Activated naive CD8-positive, alpha-beta T cell treated with anti-CD3 and anti-CD28 coated beads for 36 hours (primary cell): ENCODE measurements around the gene PKNOX1. TPM values are rescaled to one million over a fixed set of nuclear protein-coding genes. Genes with fewer than 3 reads are reported as not detected.
"Not testable (repeated sequence)": the region's sequence is repeated elsewhere in the genome, so short reads cannot be mapped to it uniquely, and the experiment has no call there.

Source experiments
- DNase-seq: peaks from one replicate; pipeline ENCODE4 v3.0.0; 2021
- H3K27ac Mint-ChIP-seq: one replicate; pipeline ENCODE4 v1.8.0; 2022; ENCODE audit warnings: mild to moderate bottlenecking, moderate library complexity, mixed read lengths
- H3K27me3 Mint-ChIP-seq: one replicate; pipeline ENCODE4 v1.8.0; 2022; ENCODE audit warnings: mild to moderate bottlenecking, mixed read lengths
- H3K36me3 Mint-ChIP-seq: one replicate; pipeline ENCODE4 v1.8.0; 2021; ENCODE audit warnings: mild to moderate bottlenecking, mixed read lengths
- H3K4me1 Mint-ChIP-seq: one replicate; pipeline ENCODE4 v1.8.0; 2021; ENCODE audit warnings: mixed read lengths
- H3K4me3 Mint-ChIP-seq: one replicate; pipeline ENCODE4 v1.8.0; 2022; ENCODE audit warnings: mild to moderate bottlenecking, moderate library complexity, mixed read lengths
- H3K9me3 Mint-ChIP-seq: one replicate; pipeline ENCODE4 v1.8.0; 2022; ENCODE audit warnings: mixed read lengths
- total RNA-seq, 2 experiments: library from RNA; stranded (reverse); gene quantifications; one replicate each; pipeline ENCODE4 v1.2.3, GENCODE V29; 2021

The PKNOX1 gene
- total RNA-seq, 2 experiments from 2014 or later: 17.8 to 18.5 TPM

- H3K27me3 Mint-ChIP-seq, H3K27ac Mint-ChIP-seq, H3K9me3 Mint-ChIP-seq, DNase-seq, H3K4me1 Mint-ChIP-seq, H3K36me3 Mint-ChIP-seq, H3K4me3 Mint-ChIP-seq: not testable (repeated sequence)
These were observed 63.7 kb downstream of the PKNOX1 start for GRCh38 chr21:43037918-43038658.

GRCh38 chr21:43038659-43039044 lies 64.3 kb downstream of the PKNOX1 start:
- not testable (repeated sequence) for H3K36me3 Mint-ChIP-seq, H3K4me1 Mint-ChIP-seq, DNase-seq, H3K4me3 Mint-ChIP-seq, H3K27me3 Mint-ChIP-seq, H3K27ac Mint-ChIP-seq, H3K9me3 Mint-ChIP-seq

- not testable (repeated sequence) for H3K4me3 Mint-ChIP-seq, H3K27ac Mint-ChIP-seq, H3K36me3 Mint-ChIP-seq, H3K9me3 Mint-ChIP-seq, H3K27me3 Mint-ChIP-seq, H3K4me1 Mint-ChIP-seq, DNase-seq
These were observed 67.8 kb downstream of the PKNOX1 start for GRCh38 chr21:43042169-43042568.

GRCh38 chr21:43043291-43043690 lies 68.9 kb downstream of the PKNOX1 start:
- not testable (repeated sequence) for H3K4me1 Mint-ChIP-seq, H3K27me3 Mint-ChIP-seq, H3K9me3 Mint-ChIP-seq, H3K36me3 Mint-ChIP-seq, H3K4me3 Mint-ChIP-seq, DNase-seq, H3K27ac Mint-ChIP-seq

- not testable (repeated sequence) for H3K27ac Mint-ChIP-seq, H3K4me1 Mint-ChIP-seq, H3K9me3 Mint-ChIP-seq, H3K27me3 Mint-ChIP-seq, H3K36me3 Mint-ChIP-seq, H3K4me3 Mint-ChIP-seq, DNase-seq
These were observed 70.2 kb downstream of the PKNOX1 start for GRCh38 chr21:43044547-43044946.

- not testable (repeated sequence) for DNase-seq, H3K4me1 Mint-ChIP-seq, H3K4me3 Mint-ChIP-seq, H3K9me3 Mint-ChIP-seq, H3K36me3 Mint-ChIP-seq, H3K27ac Mint-ChIP-seq, H3K27me3 Mint-ChIP-seq
These were observed 71.0 kb downstream of the PKNOX1 start for GRCh38 chr21:43045165-43045875.

GRCh38 chr21:43045876-43046821 lies 71.8 kb downstream of the PKNOX1 start:
- H3K27ac Mint-ChIP-seq, H3K4me1 Mint-ChIP-seq, H3K27me3 Mint-ChIP-seq, H3K9me3 Mint-ChIP-seq, DNase-seq, H3K36me3 Mint-ChIP-seq, H3K4me3 Mint-ChIP-seq: not testable (repeated sequence)

- not testable (repeated sequence) for H3K9me3 Mint-ChIP-seq, H3K36me3 Mint-ChIP-seq, DNase-seq, H3K27ac Mint-ChIP-seq, H3K4me1 Mint-ChIP-seq, H3K4me3 Mint-ChIP-seq, H3K27me3 Mint-ChIP-seq
These were observed 78.8 kb downstream of the PKNOX1 start for GRCh38 chr21:43053112-43053511.

GRCh38 chr21:43062955-43063664 lies 88.7 kb downstream of the PKNOX1 start:
- not testable (repeated sequence) for H3K9me3 Mint-ChIP-seq, H3K36me3 Mint-ChIP-seq, H3K4me1 Mint-ChIP-seq, H3K27me3 Mint-ChIP-seq, DNase-seq, H3K4me3 Mint-ChIP-seq, H3K27ac Mint-ChIP-seq

- not testable (repeated sequence) for H3K4me3 Mint-ChIP-seq, H3K9me3 Mint-ChIP-seq, H3K27me3 Mint-ChIP-seq, H3K4me1 Mint-ChIP-seq, H3K36me3 Mint-ChIP-seq, H3K27ac Mint-ChIP-seq, DNase-seq
These were observed 90.0 kb downstream of the PKNOX1 start for GRCh38 chr21:43064265-43064917.

GRCh38 chr21:43065991-43066390 lies 91.6 kb downstream of the PKNOX1 start:
- H3K27ac Mint-ChIP-seq, H3K36me3 Mint-ChIP-seq, H3K4me1 Mint-ChIP-seq, H3K27me3 Mint-ChIP-seq, H3K4me3 Mint-ChIP-seq, H3K9me3 Mint-ChIP-seq, DNase-seq: not testable (repeated sequence)

- H3K27ac Mint-ChIP-seq, H3K9me3 Mint-ChIP-seq, DNase-seq, H3K4me1 Mint-ChIP-seq, H3K4me3 Mint-ChIP-seq, H3K27me3 Mint-ChIP-seq, H3K36me3 Mint-ChIP-seq: not testable (repeated sequence)
These were observed 92.3 kb downstream of the PKNOX1 start for GRCh38 chr21:43066690-43067089.

GRCh38 chr21:43068065-43068464 lies 93.7 kb downstream of the PKNOX1 start:
- not testable (repeated sequence) for DNase-seq, H3K36me3 Mint-ChIP-seq, H3K27me3 Mint-ChIP-seq, H3K9me3 Mint-ChIP-seq, H3K27ac Mint-ChIP-seq, H3K4me3 Mint-ChIP-seq, H3K4me1 Mint-ChIP-seq

GRCh38 chr21:43069682-43070081 lies 95.3 kb downstream of the PKNOX1 start:
- not testable (repeated sequence) for H3K9me3 Mint-ChIP-seq, DNase-seq

More at GRCh38 chr21:43069682-43070081, 95.3 kb downstream of the PKNOX1 start:
- not testable (repeated sequence) for H3K4me3 Mint-ChIP-seq, H3K27me3 Mint-ChIP-seq, H3K4me1 Mint-ChIP-seq, H3K27ac Mint-ChIP-seq, H3K36me3 Mint-ChIP-seq
